Hematopoietic multipotent progenitor cell treated with erythropoietin and hydrocortisone succinate and interleukin-3 and kit ligand, for 15 days (in vitro differentiated cells): ENCODE measurements around the gene VPS37C.
"Not testable (repeated sequence)": the region's sequence is repeated elsewhere in the genome, so short reads cannot be mapped to it uniquely, and the experiment has no call there.

ENCODE experiments used
- DNase-seq: peaks from one replicate; pipeline ENCODE4 v3.0.0-alpha.2; 2015; ENCODE audit warnings: low spot score

The VPS37C gene

GRCh38 chr11:61161190-61162091, at the start of gene VPS37C:
TSS of gene VPS37C (minus strand) at chr11:61161426. CDS start at chr11:61138829, 22,597 bp downstream.
- peak; percentile 89 for DNase-seq

- DNase-seq, result not testable (repeated sequence)
These were observed 49.4 kb upstream of the VPS37C start for GRCh38 chr11:61210629-61211028.

- DNase-seq, result not testable (repeated sequence)
These were observed 46.5 kb upstream of the VPS37C start for GRCh38 chr11:61207636-61208310.

- not testable (repeated sequence) for DNase-seq
These were observed 43.4 kb upstream of the VPS37C start for GRCh38 chr11:61204502-61205059.

GRCh38 chr11:61203873-61204272, 42.6 kb upstream of the VPS37C start:
- not testable (repeated sequence) for DNase-seq

GRCh38 chr11:61202950-61203746, 41.9 kb upstream of the VPS37C start, which contains the start of gene PGA3:
TSS of gene PGA3 (plus strand) at chr11:61203515. CDS start at chr11:61203565, 50 bp downstream.
- not testable (repeated sequence) for DNase-seq

- no peak for DNase-seq
These were observed 40.2 kb upstream of the VPS37C start for GRCh38 chr11:61201476-61201875.

- DNase-seq, result no peak
These were observed 37.8 kb upstream of the VPS37C start for GRCh38 chr11:61198948-61199523.

GRCh38 chr11:61198361-61198760, 37.1 kb upstream of the VPS37C start:
- no peak for DNase-seq

DNA sequence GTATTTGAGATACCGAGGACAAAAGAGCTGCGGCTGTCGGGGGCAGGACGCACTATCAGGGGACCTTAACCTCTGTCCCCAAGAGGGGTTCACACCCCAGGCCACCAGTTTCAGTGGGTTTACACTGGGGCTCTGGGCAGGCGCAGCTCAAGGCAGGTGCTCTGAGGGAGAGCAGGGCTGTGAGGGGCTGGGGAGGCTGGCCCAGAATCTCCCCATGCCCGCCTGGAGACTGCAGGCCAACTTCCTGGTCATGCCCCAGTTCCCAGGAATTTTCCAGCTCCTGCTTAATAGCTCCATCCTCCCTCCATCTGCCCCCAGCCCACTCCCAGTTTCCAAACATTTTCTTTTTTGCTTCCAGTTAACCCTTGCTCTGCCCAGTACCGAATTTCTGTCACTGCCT, 34.5 kb upstream of the VPS37C start:
- DNase-seq, result no peak

GRCh38 chr11:61194981-61195695, 33.9 kb upstream of the VPS37C start:
- no peak for DNase-seq

DNA sequence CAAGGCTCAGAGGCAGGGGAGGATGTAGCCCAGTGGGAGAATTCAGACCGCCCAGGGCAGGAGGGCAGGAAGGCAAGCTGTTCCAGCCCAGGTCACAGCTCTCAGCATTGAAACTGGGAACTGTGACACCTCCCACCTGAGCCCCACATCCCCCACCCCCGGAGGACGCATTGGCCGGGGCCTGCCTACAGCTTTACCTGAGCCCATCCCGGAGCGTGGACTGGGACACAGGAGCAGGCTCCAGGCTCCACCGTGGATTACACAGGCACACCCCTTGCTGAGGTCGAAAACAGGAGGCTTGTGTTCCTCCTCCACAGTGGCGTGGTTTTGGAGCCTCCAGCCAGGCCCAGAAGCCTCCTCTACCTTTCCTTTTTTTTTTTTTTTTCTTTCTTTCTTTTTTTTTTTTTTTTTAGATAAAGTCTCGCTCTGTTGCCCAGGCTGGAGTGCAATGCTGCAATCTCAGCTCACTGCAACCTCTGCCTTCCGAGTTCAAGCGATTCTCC, 33.0 kb upstream of the VPS37C start:
- DNase-seq, result no peak

- DNase-seq, result no peak
These were observed 32.4 kb upstream of the VPS37C start for GRCh38 chr11:61193596-61193995.

DNA sequence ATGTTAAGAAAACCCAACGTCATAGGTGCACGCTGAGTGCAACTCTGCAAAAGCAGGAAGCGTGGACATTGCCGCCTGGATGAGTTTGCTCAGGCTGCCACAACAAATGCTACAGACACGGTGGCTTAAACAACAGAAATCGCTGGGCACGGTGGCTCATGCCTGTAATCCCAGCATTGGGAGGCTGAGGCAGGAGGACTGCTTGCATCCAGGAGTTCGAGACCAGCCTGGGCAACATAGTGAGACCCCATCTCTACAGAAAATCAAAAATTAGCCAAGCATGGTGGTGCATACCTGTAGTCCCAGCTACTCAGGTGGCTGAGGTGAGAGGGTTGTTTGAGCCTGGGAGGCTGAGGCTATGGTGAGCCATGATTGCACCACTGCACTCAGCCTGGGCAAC, 28.7 kb upstream of the VPS37C start:
- DNase-seq, result no peak

- peak; percentile 81 for DNase-seq
These were observed 26.4 kb upstream of the VPS37C start for GRCh38 chr11:61187505-61188130.

- no peak for DNase-seq
These were observed 25.3 kb upstream of the VPS37C start for GRCh38 chr11:61186504-61186903.

- DNase-seq, result no peak
These were observed 22.4 kb upstream of the VPS37C start for GRCh38 chr11:61183645-61184044.

DNA sequence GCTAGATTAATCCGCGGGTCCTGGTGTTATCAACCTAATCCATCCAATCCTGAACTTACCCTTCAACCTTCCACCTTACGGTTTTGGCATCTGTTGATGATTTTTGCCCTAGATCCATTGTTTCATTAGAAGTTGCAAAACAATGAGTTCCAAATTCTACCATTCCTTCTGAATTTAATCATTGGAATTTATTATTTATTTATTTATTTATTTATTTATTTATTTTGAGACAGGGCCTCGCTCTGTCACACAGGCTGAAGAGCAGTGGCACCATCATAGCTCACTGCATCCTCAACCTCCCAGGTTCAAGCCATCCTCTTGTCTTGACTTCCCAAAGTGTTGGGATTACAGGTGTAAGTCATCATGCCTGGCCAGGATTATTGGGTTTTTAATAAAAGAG, 20.3 kb upstream of the VPS37C start:
- no peak for DNase-seq

- DNase-seq, result not testable (repeated sequence)
These were observed 19.0 kb upstream of the VPS37C start for GRCh38 chr11:61180205-61180604.

DNA sequence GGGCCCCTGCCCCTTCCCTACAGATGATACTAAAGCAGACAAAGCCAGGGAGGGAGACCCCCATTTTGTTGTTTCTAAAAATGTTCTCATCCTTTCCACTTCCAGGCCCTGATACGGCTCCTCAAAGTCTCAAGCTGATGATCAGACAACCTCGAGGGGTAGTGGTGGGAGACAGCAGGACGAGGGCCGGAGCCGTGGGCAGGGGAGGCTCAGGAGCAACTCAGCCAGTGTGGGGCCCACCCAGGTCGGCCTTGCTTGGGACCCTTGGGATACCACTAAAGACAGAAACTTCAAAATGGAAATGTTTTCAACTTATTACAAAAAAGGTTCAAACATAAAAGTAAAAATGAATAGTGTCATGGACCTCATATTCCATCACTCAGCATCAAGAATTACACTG, 15.2 kb upstream of the VPS37C start:
- DNase-seq, result no peak
